SK-N-SH (cell line): ENCODE results near the gene PSMB8.

Experiments
- GABPA ChIP-seq: IDR thresholded peaks from 2 replicates; pipeline ENCODE4 v1.4.0; 2012; ENCODE audit warnings: low read depth, mild to moderate bottlenecking
- MEF2A ChIP-seq: IDR thresholded peaks from 2 replicates; pipeline ENCODE4 v1.4.0; 2012; ENCODE audit warnings: low read depth, borderline replicate concordance
- TF ChIP-seq, protein P1 (sequence below): fragments of 150-350 bp; IDR thresholded peaks from 2 replicates; pipeline ENCODE4 v1.6.1; 2017; ENCODE audit warnings: antibody characterized with exemption, low read length, low read depth, borderline replicate concordance

DNA sequence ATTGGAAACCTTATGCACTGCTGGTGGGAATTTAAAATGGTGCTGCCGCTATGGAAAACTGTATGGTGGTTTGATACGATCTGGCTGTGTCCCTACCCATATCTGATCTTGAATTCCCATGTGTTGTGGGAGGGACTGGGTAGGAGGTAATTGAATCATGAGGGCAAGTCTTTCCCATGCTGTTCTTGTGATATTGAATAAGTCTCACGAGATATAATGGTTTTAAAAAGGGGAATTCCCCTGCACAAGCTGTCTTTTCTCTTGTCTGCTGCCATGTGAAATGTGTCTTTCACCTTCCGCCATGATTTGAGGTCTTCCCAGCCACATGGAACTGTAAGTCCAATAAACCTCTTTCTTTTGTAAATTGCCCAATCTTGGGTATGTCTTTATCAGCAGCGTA is 10.2 kb downstream of the PSMB8 start:
- no peak for TF ChIP-seq GABPA
- no peak for TF ChIP-seq MEF2A
- TF ChIP-seq, protein P1, sequence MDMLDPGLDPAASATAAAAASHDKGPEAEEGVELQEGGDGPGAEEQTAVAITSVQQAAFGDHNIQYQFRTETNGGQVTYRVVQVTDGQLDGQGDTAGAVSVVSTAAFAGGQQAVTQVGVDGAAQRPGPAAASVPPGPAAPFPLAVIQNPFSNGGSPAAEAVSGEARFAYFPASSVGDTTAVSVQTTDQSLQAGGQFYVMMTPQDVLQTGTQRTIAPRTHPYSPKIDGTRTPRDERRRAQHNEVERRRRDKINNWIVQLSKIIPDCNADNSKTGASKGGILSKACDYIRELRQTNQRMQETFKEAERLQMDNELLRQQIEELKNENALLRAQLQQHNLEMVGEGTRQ, result no peak
